ENCODE results near the gene TARBP2.

Gene TARBP2

GRCh38 chr12:53456654-53457366, 44.3 kb upstream of the TARBP2 start:
- Histone ChIP-seq H3K4me3 (ENCODE audit: low read depth, low read length) (no peak overlapping the region), H3K9me3 (no peaks in the 10 kb centered on the region), H3K4me1 (peaks cover 32% of the 10 kb centered on the region), H3K27me3 (no peaks in the 10 kb centered on the region; the same call in 1 of the 2 replicates), H3K36me3 (peaks cover 87% of the 10 kb centered on the region)
- DNase-seq = no peak
- TF ChIP-seq, protein P1, sequence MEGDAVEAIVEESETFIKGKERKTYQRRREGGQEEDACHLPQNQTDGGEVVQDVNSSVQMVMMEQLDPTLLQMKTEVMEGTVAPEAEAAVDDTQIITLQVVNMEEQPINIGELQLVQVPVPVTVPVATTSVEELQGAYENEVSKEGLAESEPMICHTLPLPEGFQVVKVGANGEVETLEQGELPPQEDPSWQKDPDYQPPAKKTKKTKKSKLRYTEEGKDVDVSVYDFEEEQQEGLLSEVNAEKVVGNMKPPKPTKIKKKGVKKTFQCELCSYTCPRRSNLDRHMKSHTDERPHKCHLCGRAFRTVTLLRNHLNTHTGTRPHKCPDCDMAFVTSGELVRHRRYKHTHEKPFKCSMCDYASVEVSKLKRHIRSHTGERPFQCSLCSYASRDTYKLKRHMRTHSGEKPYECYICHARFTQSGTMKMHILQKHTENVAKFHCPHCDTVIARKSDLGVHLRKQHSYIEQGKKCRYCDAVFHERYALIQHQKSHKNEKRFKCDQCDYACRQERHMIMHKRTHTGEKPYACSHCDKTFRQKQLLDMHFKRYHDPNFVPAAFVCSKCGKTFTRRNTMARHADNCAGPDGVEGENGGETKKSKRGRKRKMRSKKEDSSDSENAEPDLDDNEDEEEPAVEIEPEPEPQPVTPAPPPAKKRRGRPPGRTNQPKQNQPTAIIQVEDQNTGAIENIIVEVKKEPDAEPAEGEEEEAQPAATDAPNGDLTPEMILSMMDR (IDR thresholded peaks at IDR 0.05; ENCODE audit: low read depth, low read length) = no peak

- Histone ChIP-seq H3K27me3 (peaks cover 2% of the 10 kb centered on the region; the same call in 1 of the 2 replicates), H3K9me3 (no peaks in the 10 kb centered on the region), H3K4me1 (peaks cover 31% of the 10 kb centered on the region), H3K4me3 (ENCODE audit: low read depth, low read length) (no peak overlapping the region), H3K36me3 (peaks cover 99% of the 10 kb centered on the region)
- TF ChIP-seq, protein P1 (IDR thresholded peaks at IDR 0.05; ENCODE audit: low read depth, low read length) = no peak
- DNase-seq = no peak
Observed at GRCh38 chr12:53459097-53459496, 42.0 kb upstream of the TARBP2 start.

DNA sequence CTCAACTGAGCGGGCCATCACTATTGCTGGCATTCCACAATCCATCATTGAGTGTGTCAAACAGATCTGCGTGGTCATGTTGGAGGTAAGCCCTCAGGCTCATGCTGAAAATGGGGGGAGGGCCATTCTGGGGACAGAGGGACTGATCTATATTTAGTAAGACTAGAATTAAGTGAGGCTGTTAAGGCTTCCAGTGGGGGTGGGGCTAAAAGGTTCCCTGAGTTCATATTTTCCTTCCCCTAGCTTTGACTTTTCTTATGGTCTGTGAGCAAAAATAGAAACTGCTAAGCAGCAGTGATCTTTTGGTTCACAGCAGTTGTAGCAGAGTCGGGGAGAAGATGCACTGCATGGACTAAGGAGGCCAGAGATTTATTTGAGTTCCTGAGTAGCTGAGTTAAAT, 40.0 kb upstream of the TARBP2 start:
- Histone ChIP-seq H3K4me1 (peaks cover 15% of the 10 kb centered on the region), H3K36me3 (peaks cover 98% of the 10 kb centered on the region), H3K4me3 (ENCODE audit: low read depth, low read length) (no peak overlapping the region), H3K9me3 (no peaks in the 10 kb centered on the region), H3K27me3 (0 out of 2 replicates have a peak, but pooled peaks cover 2% of the 10 kb centered on the region)
- no peak for DNase-seq
- TF ChIP-seq, protein P1 (IDR thresholded peaks at IDR 0.05; ENCODE audit: low read depth, low read length) = no peak

GRCh38 chr12:53461591-53461990, 39.5 kb upstream of the TARBP2 start:
- H3K36me3 ChIP-seq = peaks cover 98% of the 10 kb centered on the region

GRCh38 chr12:53462935-53463334, 38.1 kb upstream of the TARBP2 start:
- H3K36me3 ChIP-seq = peaks cover 98% of the 10 kb centered on the region
- peaks cover 8% of the 10 kb centered on the region; the same call in 1 of the 2 replicates for H3K4me1 ChIP-seq
- no peak overlapping the region for H3K4me3 ChIP-seq (ENCODE audit: low read depth, low read length)
- H3K27me3 ChIP-seq = 0 out of 2 replicates have a peak, but pooled peaks cover 2% of the 10 kb centered on the region
- no peaks in the 10 kb centered on the region for H3K9me3 ChIP-seq
- no peak for DNase-seq
- TF ChIP-seq, protein P1 (IDR thresholded peaks at IDR 0.05; ENCODE audit: low read depth, low read length) = no peak

More at GRCh38 chr12:53461591-53461990, 39.5 kb upstream of the TARBP2 start:
- Histone ChIP-seq H3K9me3 (no peaks in the 10 kb centered on the region), H3K4me1 (peaks cover 9% of the 10 kb centered on the region), H3K4me3 (ENCODE audit: low read depth, low read length) (no peak overlapping the region), H3K27me3 (0 out of 2 replicates have a peak, but pooled peaks cover 2% of the 10 kb centered on the region)
- no peak for DNase-seq
- TF ChIP-seq, protein P1 (IDR thresholded peaks at IDR 0.05; ENCODE audit: low read depth, low read length) = no peak

Data from BE2C (cell line).